ENCODE data around the gene RAB3IP.

The RAB3IP gene

GRCh38 chr12:69712826-69713225 lies 25.8 kb upstream of the RAB3IP start:
- Histone ChIP-seq H3K4me1 (ENCODE audit: insufficient read depth, low read length, poor library complexity, severe bottlenecking) (no peaks in the 10 kb centered on the region), H3K9me2 (replicated peaks; ENCODE audit: low read depth, low read length) (no peaks in the 10 kb centered on the region), H4K20me1 (ENCODE audit: insufficient read depth, low read length, poor library complexity, severe bottlenecking) (no peaks in the 10 kb centered on the region), H3K4me2 (ENCODE audit: low read depth, low read length, poor library complexity, severe bottlenecking) (no peak overlapping the region), H3K36me3 (ENCODE audit: insufficient read depth, low read length) (no peaks in the 10 kb centered on the region), H3K4me3 (ENCODE audit: low read length, poor library complexity, severe bottlenecking) (no peak overlapping the region), H3F3A (ENCODE audit: low read depth) (no peaks in the 10 kb centered on the region; the same call in 1 of the 2 replicates), H3K79me2 (ENCODE audit: insufficient read depth, low read length) (no peaks in the 10 kb centered on the region), H3K27me3 (ENCODE audit: insufficient read depth, low read length, poor library complexity, severe bottlenecking) (no peaks in the 10 kb centered on the region), H2AFZ (ENCODE audit: low read length) (no peak overlapping the region), H3K9ac (ENCODE audit: low read depth, low read length, poor library complexity, severe bottlenecking) (no peak overlapping the region), H3K9me3 (ENCODE audit: insufficient read depth, low read depth, low read length) (no peaks in the 10 kb centered on the region)
- TF ChIP-seq CTCF (conservative IDR thresholded peaks at IDR 0.05; ENCODE audit: low read length): no peak
- no peak for TF ChIP-seq EZH2phosphoT487 (IDR thresholded peaks at IDR 0.05; ENCODE audit: borderline replicate concordance)

GRCh38 chr12:69714542-69714941 lies 24.1 kb upstream of the RAB3IP start:
- Histone ChIP-seq H3K4me1 (ENCODE audit: insufficient read depth, low read length, poor library complexity, severe bottlenecking) (no peaks in the 10 kb centered on the region), H3K9ac (ENCODE audit: low read depth, low read length, poor library complexity, severe bottlenecking) (no peak overlapping the region), H4K20me1 (ENCODE audit: insufficient read depth, low read length, poor library complexity, severe bottlenecking) (no peaks in the 10 kb centered on the region), H3K4me3 (ENCODE audit: low read length, poor library complexity, severe bottlenecking) (no peak overlapping the region), H3K79me2 (ENCODE audit: insufficient read depth, low read length) (no peaks in the 10 kb centered on the region), H3K9me3 (ENCODE audit: insufficient read depth, low read depth, low read length) (no peaks in the 10 kb centered on the region), H3K9me2 (replicated peaks; ENCODE audit: low read depth, low read length) (no peaks in the 10 kb centered on the region), H3K27me3 (ENCODE audit: insufficient read depth, low read length, poor library complexity, severe bottlenecking) (no peaks in the 10 kb centered on the region), H3F3A (ENCODE audit: low read depth) (no peaks in the 10 kb centered on the region; the same call in 1 of the 2 replicates), H3K36me3 (ENCODE audit: insufficient read depth, low read length) (no peaks in the 10 kb centered on the region), H2AFZ (ENCODE audit: low read length) (no peak overlapping the region), H3K4me2 (ENCODE audit: low read depth, low read length, poor library complexity, severe bottlenecking) (no peak overlapping the region)
- TF ChIP-seq CTCF (conservative IDR thresholded peaks at IDR 0.05; ENCODE audit: low read length) (no peak), EZH2phosphoT487 (IDR thresholded peaks at IDR 0.05; ENCODE audit: borderline replicate concordance) (no peak)

DNA sequence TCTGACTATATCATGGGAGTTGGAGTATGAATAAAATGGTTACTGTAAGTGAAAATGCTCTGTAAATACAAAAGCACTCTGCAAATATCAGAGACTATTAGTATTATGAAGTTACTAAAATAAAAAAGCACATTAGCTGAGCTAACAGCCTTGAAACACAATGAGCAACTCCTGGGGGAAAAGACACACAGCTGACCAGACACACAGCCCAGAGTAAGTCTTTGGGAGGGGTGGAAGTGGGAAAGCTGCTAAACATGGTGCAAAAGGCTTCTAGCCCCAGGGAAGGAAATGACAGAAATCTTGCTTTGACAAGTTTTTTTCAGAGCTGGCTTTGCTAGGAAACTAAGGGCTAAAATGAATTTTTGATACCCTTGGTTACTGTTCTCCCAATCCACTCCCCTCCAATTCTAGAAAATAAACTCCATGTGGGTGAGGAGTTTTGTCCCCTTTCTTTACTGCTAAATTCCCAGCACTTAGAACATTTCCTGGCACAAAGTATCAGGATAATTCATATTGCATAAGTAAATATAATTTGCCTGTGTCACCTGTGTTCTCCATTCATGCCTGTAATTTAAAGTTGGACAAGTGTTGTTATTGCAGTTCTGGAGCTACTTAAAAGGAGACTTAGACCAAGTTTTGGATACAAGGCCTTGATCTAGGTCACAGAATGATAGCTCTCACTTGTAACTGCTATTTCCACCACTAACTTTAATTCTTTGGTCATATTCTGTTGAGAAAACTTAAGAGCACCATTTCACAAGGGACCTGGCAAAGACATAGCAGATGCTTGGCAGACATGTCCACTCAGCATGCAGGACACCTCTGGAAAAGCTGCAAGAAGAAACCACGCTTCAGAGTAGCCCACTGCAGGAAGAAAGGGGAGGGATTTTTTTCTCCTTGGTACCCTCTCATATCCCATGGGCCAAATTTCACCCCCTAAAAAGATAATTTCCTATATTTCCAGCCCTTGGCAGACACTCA lies 19.0 kb upstream of the RAB3IP start:
- no peak overlapping the region for H3K9ac ChIP-seq (ENCODE audit: low read depth, low read length, poor library complexity, severe bottlenecking)
- no peaks in the 10 kb centered on the region for H3K9me3 ChIP-seq (ENCODE audit: insufficient read depth, low read depth, low read length)
- no peaks in the 10 kb centered on the region for H3K36me3 ChIP-seq (ENCODE audit: insufficient read depth, low read length)
- H3K9me2 ChIP-seq (replicated peaks; ENCODE audit: low read depth, low read length): no peaks in the 10 kb centered on the region
- no peaks in the 10 kb centered on the region; the same call in 1 of the 2 replicates for H3F3A ChIP-seq (ENCODE audit: low read depth)
- no peak for TF ChIP-seq EZH2phosphoT487 (IDR thresholded peaks at IDR 0.05; ENCODE audit: borderline replicate concordance)
- no peak for TF ChIP-seq CTCF (conservative IDR thresholded peaks at IDR 0.05; ENCODE audit: low read length)
- H3K4me3 ChIP-seq (ENCODE audit: low read length, poor library complexity, severe bottlenecking): no peak overlapping the region
- H3K4me1 ChIP-seq (ENCODE audit: insufficient read depth, low read length, poor library complexity, severe bottlenecking): no peaks in the 10 kb centered on the region
- no peaks in the 10 kb centered on the region for H4K20me1 ChIP-seq (ENCODE audit: insufficient read depth, low read length, poor library complexity, severe bottlenecking)
- peak overlapping the region; percentile 33; the same call in 1 of the 2 replicates for H2AFZ ChIP-seq (ENCODE audit: low read length)
- H3K4me2 ChIP-seq (ENCODE audit: low read depth, low read length, poor library complexity, severe bottlenecking): no peak overlapping the region
- H3K79me2 ChIP-seq (ENCODE audit: insufficient read depth, low read length): no peaks in the 10 kb centered on the region
- H3K27me3 ChIP-seq (ENCODE audit: insufficient read depth, low read length, poor library complexity, severe bottlenecking): no peaks in the 10 kb centered on the region
